GM12878 (cell line): Measurements from ENCODE around the gene GRIK4.

Experiments used
- ASH2L ChIP-seq: fragments of 300-600, 200-600 bp; sonication (generic); IDR thresholded peaks from 2 replicates; pipeline ENCODE4 v1.6.1; 2017; ENCODE audit warnings: low read depth, mild to moderate bottlenecking, borderline replicate concordance
- FOS ChIP-seq: IDR thresholded peaks from 3 replicates; pipeline ENCODE4 v1.6.1; 2011; ENCODE audit warnings: borderline replicate concordance; ENCODE audit not compliant: insufficient read length; ENCODE audit errors: extremely low read depth
- NFYB ChIP-seq: IDR thresholded peaks from 2 replicates; pipeline ENCODE4 v1.6.1; 2011; ENCODE audit warnings: low read depth, mild to moderate bottlenecking, low read length, improper control_type of control experiment, moderate library complexity; ENCODE audit not compliant: insufficient read depth
- NR2F1 ChIP-seq: fragments of 450-650 bp; conservative IDR thresholded peaks from 2 replicates; pipeline ENCODE4 v1.6.1; 2017; ENCODE audit warnings: mild to moderate bottlenecking
- POLR2A ChIP-seq: IDR thresholded peaks from 2 replicates; pipeline ENCODE4 v1.6.1; 2011; ENCODE audit warnings: low read depth, mild to moderate bottlenecking, low read length
- POLR2AphosphoS5 ChIP-seq: IDR thresholded peaks from 2 replicates; pipeline ENCODE4 v1.6.1; 2011; ENCODE audit warnings: mild to moderate bottlenecking, low read length, inconsistent platforms
- SMARCA5 ChIP-seq: fragments of 450-650 bp; IDR thresholded peaks from 2 replicates; pipeline ENCODE4 v1.6.1; 2017; ENCODE audit warnings: mild to moderate bottlenecking
- TF ChIP-seq, protein P1 (sequence below), 3 experiments: IDR thresholded peaks in 2 of 3; conservative IDR thresholded peaks in 1 of 3; 2 replicates each; pipeline ENCODE4 v1.5.1; 2011; ENCODE audit warnings: low read depth in 3 of 3, low read length in 3 of 3, mild to moderate bottlenecking in 3 of 3, control low read depth in 2 of 3, moderate library complexity in 2 of 3, inconsistent platforms in 1 of 3, mixed read lengths in 1 of 3; ENCODE audit not compliant: control insufficient read depth in 2 of 3, insufficient read depth in 1 of 3; ENCODE audit errors: extremely low read depth in 1 of 3
- TF ChIP-seq, protein P2 (sequence below): IDR thresholded peaks from 2 replicates; pipeline ENCODE4 v1.6.1; 2011; ENCODE audit warnings: low read depth, mild to moderate bottlenecking, low read length, moderate library complexity, borderline replicate concordance; ENCODE audit errors: extremely low read depth

GRCh38 chr11:120525261-120526171 is 14.0 kb downstream of the GRIK4 start:
- TF ChIP-seq ASH2L (no peak), NR2F1 (no peak), FOS (no peak), SMARCA5 (no peak), POLR2A (no peak), POLR2AphosphoS5 (no peak), NFYB (no peak)
- TF ChIP-seq, protein P1, sequence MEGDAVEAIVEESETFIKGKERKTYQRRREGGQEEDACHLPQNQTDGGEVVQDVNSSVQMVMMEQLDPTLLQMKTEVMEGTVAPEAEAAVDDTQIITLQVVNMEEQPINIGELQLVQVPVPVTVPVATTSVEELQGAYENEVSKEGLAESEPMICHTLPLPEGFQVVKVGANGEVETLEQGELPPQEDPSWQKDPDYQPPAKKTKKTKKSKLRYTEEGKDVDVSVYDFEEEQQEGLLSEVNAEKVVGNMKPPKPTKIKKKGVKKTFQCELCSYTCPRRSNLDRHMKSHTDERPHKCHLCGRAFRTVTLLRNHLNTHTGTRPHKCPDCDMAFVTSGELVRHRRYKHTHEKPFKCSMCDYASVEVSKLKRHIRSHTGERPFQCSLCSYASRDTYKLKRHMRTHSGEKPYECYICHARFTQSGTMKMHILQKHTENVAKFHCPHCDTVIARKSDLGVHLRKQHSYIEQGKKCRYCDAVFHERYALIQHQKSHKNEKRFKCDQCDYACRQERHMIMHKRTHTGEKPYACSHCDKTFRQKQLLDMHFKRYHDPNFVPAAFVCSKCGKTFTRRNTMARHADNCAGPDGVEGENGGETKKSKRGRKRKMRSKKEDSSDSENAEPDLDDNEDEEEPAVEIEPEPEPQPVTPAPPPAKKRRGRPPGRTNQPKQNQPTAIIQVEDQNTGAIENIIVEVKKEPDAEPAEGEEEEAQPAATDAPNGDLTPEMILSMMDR (IDR thresholded peaks at IDR 0.05 in 2 of 3, conservative IDR thresholded peaks at IDR 0.05 in 1 of 3; ENCODE audit: control insufficient read depth in 2 of 3, extremely low read depth in 1 of 3, insufficient read depth in 1 of 3, low read depth in 3 of 3, low read length in 3 of 3): no peak
- TF ChIP-seq, protein P2, sequence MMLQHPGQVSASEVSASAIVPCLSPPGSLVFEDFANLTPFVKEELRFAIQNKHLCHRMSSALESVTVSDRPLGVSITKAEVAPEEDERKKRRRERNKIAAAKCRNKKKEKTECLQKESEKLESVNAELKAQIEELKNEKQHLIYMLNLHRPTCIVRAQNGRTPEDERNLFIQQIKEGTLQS: no peak
